T-helper 2 cell treated with Interferon-gamma antibody and Interleukin-4, amounts not matched to agents 5 μg/mL and 100 μg/mL, for 36 hours (primary cell): ENCODE data around the gene PROM1.

Experiments
- DNase-seq: peaks from one replicate; pipeline ENCODE4 v3.0.0; 2021; ENCODE audit warnings: low spot score
- H3K27ac Mint-ChIP-seq: one replicate; pipeline ENCODE4 v1.8.0; 2021; ENCODE audit warnings: mild to moderate bottlenecking, mixed read lengths
- H3K27me3 Mint-ChIP-seq: one replicate; pipeline ENCODE4 v1.8.0; 2021; ENCODE audit warnings: low read depth, mixed read lengths
- H3K36me3 Mint-ChIP-seq: one replicate; pipeline ENCODE4 v1.8.0; 2021; ENCODE audit warnings: low read depth, mixed read lengths
- H3K4me1 Mint-ChIP-seq: one replicate; pipeline ENCODE4 v1.8.0; 2021; ENCODE audit warnings: low read depth, mixed read lengths
- H3K4me3 Mint-ChIP-seq: one replicate; pipeline ENCODE4 v1.8.0; 2022; ENCODE audit warnings: mild to moderate bottlenecking, moderate library complexity, mixed read lengths
- H3K9me3 Mint-ChIP-seq: one replicate; pipeline ENCODE4 v1.8.0; 2021; ENCODE audit warnings: mixed read lengths

PROM1 gene

GRCh38 chr4:16021804-16022560 is 61.8 kb downstream of the PROM1 start:
- H3K4me3 Mint-ChIP-seq: no peak overlapping the region
- no peak for DNase-seq
- H3K36me3 Mint-ChIP-seq: no peaks in the 10 kb centered on the region
- no peak overlapping the region for H3K27ac Mint-ChIP-seq
- no peaks in the 10 kb centered on the region for H3K9me3 Mint-ChIP-seq
- H3K4me1 Mint-ChIP-seq: peaks cover 4% of the 10 kb centered on the region
- H3K27me3 Mint-ChIP-seq: peaks cover 10% of the 10 kb centered on the region

- no peaks in the 10 kb centered on the region for H3K9me3 Mint-ChIP-seq
- no peak overlapping the region for H3K27ac Mint-ChIP-seq
- peaks cover 9% of the 10 kb centered on the region for H3K27me3 Mint-ChIP-seq
- no peaks in the 10 kb centered on the region for H3K36me3 Mint-ChIP-seq
- peaks cover 4% of the 10 kb centered on the region for H3K4me1 Mint-ChIP-seq
- DNase-seq: no peak
- no peak overlapping the region for H3K4me3 Mint-ChIP-seq
Measured at GRCh38 chr4:16019649-16020048, 64.2 kb downstream of the PROM1 start.

- no peak overlapping the region for H3K27ac Mint-ChIP-seq
- no peaks in the 10 kb centered on the region for H3K36me3 Mint-ChIP-seq
- no peaks in the 10 kb centered on the region for H3K9me3 Mint-ChIP-seq
- peaks cover 9% of the 10 kb centered on the region for H3K27me3 Mint-ChIP-seq
- no peak for DNase-seq
- H3K4me1 Mint-ChIP-seq: peaks cover 4% of the 10 kb centered on the region
- no peak overlapping the region for H3K4me3 Mint-ChIP-seq
Measured at GRCh38 chr4:16018841-16019240, 65.0 kb downstream of the PROM1 start.

DNA sequence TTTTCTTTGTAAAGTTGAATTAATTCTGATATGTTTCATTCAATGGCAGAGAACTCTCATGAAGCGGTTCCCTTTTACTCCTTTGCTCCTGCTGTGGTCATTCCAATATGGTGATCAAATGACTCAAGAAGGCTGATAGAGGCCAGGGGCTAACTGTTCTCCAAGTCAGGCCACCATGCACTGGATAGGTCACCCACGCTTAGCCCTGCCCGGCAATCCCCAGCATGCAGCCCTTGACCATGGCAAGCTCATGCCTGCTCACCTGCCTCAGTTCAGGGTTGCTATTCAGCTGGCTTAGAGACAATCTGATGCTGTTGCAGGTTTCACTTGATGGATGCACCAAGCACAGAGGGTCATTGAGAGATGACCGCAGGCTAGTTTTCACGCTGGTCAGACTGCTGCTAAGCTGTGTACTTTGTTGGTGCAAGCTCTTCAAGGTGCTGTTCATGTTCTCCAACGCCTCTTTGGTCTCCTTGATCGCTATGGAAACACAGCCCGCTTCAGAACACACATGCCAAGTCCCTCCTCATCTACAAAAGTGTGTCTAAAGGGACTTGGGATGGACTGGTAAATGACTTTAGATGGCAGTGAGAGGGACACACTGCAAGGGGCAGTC is 65.7 kb downstream of the PROM1 start:
- no peak overlapping the region for H3K27ac Mint-ChIP-seq
- no peak overlapping the region for H3K4me3 Mint-ChIP-seq
- no peak for DNase-seq
- no peaks in the 10 kb centered on the region for H3K36me3 Mint-ChIP-seq
- peaks cover 2% of the 10 kb centered on the region for H3K4me1 Mint-ChIP-seq
- no peaks in the 10 kb centered on the region for H3K9me3 Mint-ChIP-seq
- peaks cover 9% of the 10 kb centered on the region for H3K27me3 Mint-ChIP-seq

DNA sequence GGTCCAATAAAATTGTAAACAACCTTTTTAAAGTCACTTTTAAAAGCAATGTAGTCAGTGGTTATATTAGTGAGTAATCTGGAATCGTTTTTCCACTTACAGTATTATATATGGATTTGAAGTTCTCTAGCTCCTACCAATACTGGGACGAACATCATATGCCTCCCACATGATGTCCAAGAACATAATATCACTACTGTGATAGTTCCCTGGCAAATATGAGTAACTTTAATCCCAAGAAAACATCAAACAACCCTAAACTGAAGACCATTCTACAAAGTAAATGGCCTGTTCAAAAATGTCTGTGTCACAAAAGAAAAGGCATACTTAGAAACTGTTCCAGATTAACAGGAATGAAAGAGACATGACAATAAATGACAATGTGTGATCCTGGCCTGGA is 67.3 kb downstream of the PROM1 start:
- Mint-ChIP-seq H3K36me3 (no peaks in the 10 kb centered on the region), H3K27me3 (peaks cover 9% of the 10 kb centered on the region), H3K4me3 (no peak overlapping the region), H3K9me3 (no peaks in the 10 kb centered on the region), H3K27ac (no peak overlapping the region), H3K4me1 (peaks cover 2% of the 10 kb centered on the region)
- DNase-seq: no peak

- Mint-ChIP-seq H3K27me3 (no peaks in the 10 kb centered on the region), H3K9me3 (no peaks in the 10 kb centered on the region)
Measured at GRCh38 chr4:16011173-16011572, 72.7 kb downstream of the PROM1 start.

DNA sequence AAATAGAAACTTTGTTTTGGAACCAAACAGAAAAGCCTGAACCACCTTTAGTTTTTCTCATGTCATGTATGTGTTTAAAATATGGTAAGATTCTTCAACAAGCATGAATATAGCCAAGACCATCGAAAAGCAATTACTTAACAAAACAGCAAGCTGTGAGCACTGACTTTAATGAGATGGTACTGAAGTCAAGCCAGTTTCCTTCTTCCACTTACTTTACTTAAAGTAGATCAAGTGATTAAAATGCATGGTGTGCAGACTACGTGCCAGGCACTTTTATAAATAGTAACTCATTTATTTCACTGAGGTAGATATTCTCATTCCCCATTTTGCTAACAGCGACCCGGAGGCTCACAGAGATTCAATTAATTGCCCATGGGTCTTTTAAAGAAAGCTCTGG is 74.7 kb downstream of the PROM1 start:
- H3K27ac Mint-ChIP-seq: no peak overlapping the region
- no peaks in the 10 kb centered on the region for H3K9me3 Mint-ChIP-seq
- H3K4me3 Mint-ChIP-seq: no peak overlapping the region
- no peaks in the 10 kb centered on the region for H3K36me3 Mint-ChIP-seq
- no peak for DNase-seq
- H3K27me3 Mint-ChIP-seq: no peaks in the 10 kb centered on the region
- peaks cover 1% of the 10 kb centered on the region for H3K4me1 Mint-ChIP-seq

More at GRCh38 chr4:16011173-16011572, 72.7 kb downstream of the PROM1 start:
- Mint-ChIP-seq H3K36me3 (no peaks in the 10 kb centered on the region), H3K27ac (no peak overlapping the region), H3K4me3 (no peak overlapping the region), H3K4me1 (no peaks in the 10 kb centered on the region)
- no peak for DNase-seq

DNA sequence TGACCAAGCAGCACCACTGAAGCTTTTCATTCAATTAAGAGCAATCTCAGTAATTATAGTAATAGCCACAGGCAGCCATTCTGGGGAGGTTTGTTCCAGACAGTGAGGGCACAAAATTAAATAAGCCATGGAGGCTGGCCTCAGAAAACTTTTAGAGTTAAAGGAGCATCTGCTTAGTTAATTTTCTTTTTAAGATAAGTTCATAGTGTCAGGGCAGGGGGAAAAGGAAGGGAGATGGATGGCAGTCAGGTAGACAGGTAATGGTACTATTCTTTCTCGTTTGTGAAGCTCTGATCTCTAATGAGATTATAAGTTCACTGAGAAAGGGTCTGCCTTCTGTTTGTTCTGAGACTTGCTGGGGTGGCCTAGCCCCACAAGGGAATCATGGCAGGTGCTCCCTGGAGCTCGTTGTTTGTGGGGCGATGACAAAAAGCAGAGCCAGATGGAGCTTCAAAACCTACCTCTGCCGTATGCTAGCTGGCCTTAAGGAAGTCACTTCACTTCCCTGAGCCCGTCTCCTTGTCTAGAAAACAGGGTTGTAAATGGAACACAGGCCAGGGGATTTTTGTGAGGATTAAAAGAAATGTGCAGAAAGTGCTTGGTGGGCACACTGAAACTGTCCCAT is 76.2 kb downstream of the PROM1 start:
- no peaks in the 10 kb centered on the region for H3K36me3 Mint-ChIP-seq
- no peak for DNase-seq
- H3K4me3 Mint-ChIP-seq: no peak overlapping the region
- peaks cover 1% of the 10 kb centered on the region for H3K4me1 Mint-ChIP-seq
- H3K27ac Mint-ChIP-seq: no peak overlapping the region
- peaks cover 2% of the 10 kb centered on the region for H3K27me3 Mint-ChIP-seq
- no peaks in the 10 kb centered on the region for H3K9me3 Mint-ChIP-seq

DNA sequence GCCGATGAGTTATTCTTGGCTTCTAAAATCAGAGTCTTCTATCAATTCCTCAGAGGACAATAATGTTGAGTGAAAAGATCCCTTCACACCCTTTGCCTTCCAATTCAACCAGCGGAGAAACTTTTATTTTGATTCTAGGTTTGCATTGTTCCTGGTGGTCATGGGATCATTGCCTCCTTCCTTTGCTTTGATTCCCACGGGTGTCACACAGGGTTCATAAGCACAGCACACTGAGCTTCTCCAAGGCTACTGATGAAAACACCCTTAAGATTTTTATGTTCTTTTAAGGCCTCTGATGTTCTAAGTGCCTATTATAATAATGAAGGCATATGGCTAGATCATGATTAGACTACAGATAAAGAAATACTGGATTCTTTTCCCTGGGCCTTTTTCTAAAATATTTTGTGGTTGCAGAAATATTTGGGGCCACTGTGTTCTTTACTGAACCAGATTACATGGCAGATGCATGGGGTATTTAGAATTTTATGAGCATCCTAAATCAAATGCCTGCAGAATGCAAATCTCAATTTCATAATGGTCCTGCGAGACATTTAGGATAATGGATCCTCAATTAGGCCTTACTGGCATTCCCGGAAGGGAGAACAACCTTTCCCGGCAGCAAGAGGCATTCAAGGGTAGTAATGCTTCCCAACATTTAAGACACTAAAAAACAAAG is 76.9 kb downstream of the PROM1 start:
- Mint-ChIP-seq H3K9me3 (no peaks in the 10 kb centered on the region), H3K27me3 (peaks cover 2% of the 10 kb centered on the region), H3K4me3 (no peak overlapping the region), H3K4me1 (peaks cover 1% of the 10 kb centered on the region), H3K27ac (no peak overlapping the region), H3K36me3 (no peaks in the 10 kb centered on the region)
- DNase-seq: no peak

- Mint-ChIP-seq H3K4me3 (no peak overlapping the region), H3K27ac (no peak overlapping the region), H3K27me3 (peaks cover 2% of the 10 kb centered on the region), H3K4me1 (peaks cover 1% of the 10 kb centered on the region), H3K9me3 (no peaks in the 10 kb centered on the region), H3K36me3 (no peaks in the 10 kb centered on the region)
- DNase-seq: no peak
Measured at GRCh38 chr4:16005676-16006075, 78.1 kb downstream of the PROM1 start.

DNA sequence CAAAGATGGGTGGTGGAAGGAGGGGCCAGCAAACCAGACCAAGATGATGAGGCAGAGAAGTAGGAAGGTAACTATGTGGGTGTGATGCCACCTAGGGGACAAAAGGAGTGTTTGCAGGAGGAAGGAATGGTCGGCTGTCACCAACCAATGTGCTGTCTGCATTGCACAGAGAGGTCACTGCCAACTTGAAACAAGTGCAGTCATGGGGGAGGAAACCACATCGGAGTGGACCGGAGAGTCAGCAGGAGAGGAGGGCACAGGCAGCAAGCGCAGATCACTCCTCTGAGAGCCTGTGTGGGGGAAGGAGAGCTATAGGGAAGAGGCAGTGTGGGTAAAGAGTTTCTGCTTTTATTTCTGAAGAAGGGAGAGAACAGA is 82.4 kb downstream of the PROM1 start:
- Mint-ChIP-seq H3K9me3 (no peaks in the 10 kb centered on the region), H3K4me3 (no peak overlapping the region), H3K27me3 (peaks cover 4% of the 10 kb centered on the region), H3K27ac (no peak overlapping the region), H3K4me1 (peaks cover 1% of the 10 kb centered on the region), H3K36me3 (no peaks in the 10 kb centered on the region)
- peak; percentile 40 for DNase-seq

GRCh38 chr4:16000708-16001483 is 82.9 kb downstream of the PROM1 start:
- peaks cover 1% of the 10 kb centered on the region for H3K4me1 Mint-ChIP-seq
- DNase-seq: no peak
- peaks cover 4% of the 10 kb centered on the region for H3K27me3 Mint-ChIP-seq
- H3K9me3 Mint-ChIP-seq: no peaks in the 10 kb centered on the region
- no peak overlapping the region for H3K4me3 Mint-ChIP-seq
- H3K36me3 Mint-ChIP-seq: no peaks in the 10 kb centered on the region
- no peak overlapping the region for H3K27ac Mint-ChIP-seq

DNA sequence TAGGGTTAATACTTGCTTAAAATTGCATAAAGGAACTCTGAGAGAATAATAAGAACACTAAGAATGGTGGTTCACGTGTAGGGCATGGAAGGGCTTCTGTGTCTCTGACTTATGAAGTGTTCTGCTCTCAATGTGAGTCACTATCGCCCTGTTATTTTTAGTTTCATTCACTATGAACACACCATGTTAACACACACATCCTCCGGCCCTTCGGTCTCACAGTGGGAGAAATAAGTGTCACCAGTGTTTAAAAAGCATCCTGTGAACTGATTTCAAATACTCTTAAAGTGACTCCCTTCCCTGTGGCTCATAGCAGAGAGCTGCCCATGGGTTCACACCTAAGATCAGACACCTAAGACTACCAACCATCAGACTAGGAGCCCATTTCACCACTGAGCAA is 87.0 kb downstream of the PROM1 start:
- no peaks in the 10 kb centered on the region for H3K9me3 Mint-ChIP-seq
- no peak overlapping the region for H3K27ac Mint-ChIP-seq
- H3K27me3 Mint-ChIP-seq: peaks cover 10% of the 10 kb centered on the region
- no peak for DNase-seq
- no peak overlapping the region for H3K4me3 Mint-ChIP-seq
- no peaks in the 10 kb centered on the region for H3K36me3 Mint-ChIP-seq
- H3K4me1 Mint-ChIP-seq: no peaks in the 10 kb centered on the region
